Endothelial cell of umbilical vein (primary cell): ENCODE results near the gene SERPINA9. TPM values are rescaled to one million over a fixed set of nuclear protein-coding genes. Genes with fewer than 3 reads are reported as not detected.

ENCODE experiments used
- BruUV-seq: library from RNA; stranded (reverse); fragments of 400-500 nt; replicated peaks from 2 replicates; lab custom pipeline; 2021; lab: Mats Ljungman, UMichigan
- CTCF ChIA-PET: fragments of 300-600, 350-600 bp; sonication (Branson Sonifier 250); formaldehyde crosslinking; loops from one replicate; lab custom pipeline; 2021; ENCODE audit warnings: antibody characterized with exemption, inconsistent platforms; lab: Charles Lee
- POLR2A ChIA-PET: fragments of 300-600, 350-600 bp; sonication (Branson Sonifier 250); formaldehyde crosslinking; loops from one replicate; lab custom pipeline; 2021; ENCODE audit warnings: antibody characterized with exemption, inconsistent platforms; lab: Charles Lee
- DNase-seq: peaks from one replicate; pipeline ENCODE4 v3.0.0-alpha.2; 2011; ENCODE audit warnings: low read depth, low spot score
- FAIRE-seq: peaks from 2 replicates; lab custom pipeline; 2011; peaks lifted over from hg19 to GRCh38; lab: Jason Lieb, UNC
- H2AFZ ChIP-seq: 2 replicates; pipeline ENCODE4 v1.6.0; 2012; ENCODE audit warnings: low read depth, low read length, control low read depth, inconsistent platforms
- H3K27ac ChIP-seq: 2 replicates; pipeline ENCODE4 v1.5.1; 2011; ENCODE audit warnings: low read depth, mild to moderate bottlenecking, control low read depth, low read length, moderate library complexity; ENCODE audit not compliant: insufficient read depth
- H3K27me3 ChIP-seq, 2 experiments: 2 replicates each; pipeline versions ENCODE4 v1.6.0 to v1.6.1; 2011; ENCODE audit warnings: low read length in 2 of 2, mixed read lengths in 1 of 2; ENCODE audit not compliant: control insufficient read depth in 2 of 2, insufficient read depth in 2 of 2
- H3K36me3 ChIP-seq, 2 experiments: 2 replicates in 1 of 2; 3 replicates in 1 of 2; pipeline ENCODE4 v1.5.1; 2011; ENCODE audit warnings: low read length in 2 of 2, mild to moderate bottlenecking in 1 of 2, moderate library complexity in 1 of 2; ENCODE audit not compliant: control insufficient read depth in 2 of 2, insufficient read depth in 2 of 2; ENCODE audit errors: extremely low read depth in 1 of 2
- H3K4me1 ChIP-seq: 3 replicates; pipeline ENCODE4 v1.5.1; 2011; ENCODE audit warnings: mild to moderate bottlenecking, low read length; ENCODE audit not compliant: control insufficient read depth, insufficient read depth; ENCODE audit errors: extremely low read depth
- H3K4me2 ChIP-seq: 2 replicates; pipeline ENCODE4 v1.6.1; 2011; ENCODE audit warnings: low read length, control low read depth, mixed read lengths; ENCODE audit not compliant: insufficient read depth
- H3K4me3 ChIP-seq, 3 experiments: fragments of 200-600 bp in 1 of 3; sonication (generic), shearing (Covaris generic) in 1 of 3; replicated peaks in 1 of 3; 2 replicates each; pipeline ENCODE4 v1.5.1; 2011 to 2016; ENCODE audit warnings: control low read depth in 3 of 3, low read length in 3 of 3, mild to moderate bottlenecking in 2 of 3, inconsistent platforms in 1 of 3, low read depth in 1 of 3, moderate library complexity in 1 of 3; ENCODE audit not compliant: insufficient read depth in 1 of 3
- H3K79me2 ChIP-seq: 2 replicates; pipeline ENCODE4 v1.6.0; 2012; ENCODE audit warnings: low read length, inconsistent platforms; ENCODE audit not compliant: control insufficient read depth, insufficient read depth
- H3K9ac ChIP-seq: replicated peaks from 2 replicates; pipeline ENCODE3; 2011; ENCODE audit warnings: low read length, control low read depth; ENCODE audit not compliant: insufficient read depth; ENCODE audit errors: extremely low read depth
- H3K9me1 ChIP-seq: replicated peaks from 3 replicates; pipeline ENCODE4 v1.6.0; 2011; ENCODE audit warnings: mild to moderate bottlenecking, low read length; ENCODE audit not compliant: control insufficient read depth, insufficient read depth; ENCODE audit errors: extremely low read depth
- H3K9me3 ChIP-seq: replicated peaks from 2 replicates; pipeline ENCODE4 v1.5.1; 2012; ENCODE audit warnings: low read length, inconsistent platforms; ENCODE audit not compliant: control insufficient read depth, insufficient read depth
- H4K20me1 ChIP-seq: replicated peaks from 2 replicates; pipeline ENCODE3; 2011; ENCODE audit warnings: mild to moderate bottlenecking, low read length; ENCODE audit not compliant: control insufficient read depth, insufficient read depth; ENCODE audit errors: extremely low read depth
- EZH2 ChIP-seq: IDR thresholded peaks from 2 replicates; pipeline ENCODE4 v1.6.1; 2012; ENCODE audit warnings: borderline replicate concordance, low read depth, mild to moderate bottlenecking, moderate library complexity, low read length, inconsistent platforms; ENCODE audit not compliant: severe bottlenecking
- FOS ChIP-seq: IDR thresholded peaks from 2 replicates; pipeline ENCODE4 v1.6.1; 2011; ENCODE audit warnings: mild to moderate bottlenecking, low read length, moderate library complexity, borderline replicate concordance; ENCODE audit not compliant: insufficient read depth
- GATA2 ChIP-seq: IDR thresholded peaks from 2 replicates; pipeline ENCODE4 v1.7.0; 2011; ENCODE audit warnings: low read depth, mild to moderate bottlenecking, moderate library complexity, mixed read lengths, low read length; ENCODE audit not compliant: insufficient read length, insufficient read depth
- JUN ChIP-seq: IDR thresholded peaks from 2 replicates; pipeline ENCODE4 v1.6.1; 2011; ENCODE audit warnings: borderline replicate concordance, low read depth; ENCODE audit not compliant: insufficient read length, insufficient read depth
- MYC ChIP-seq: IDR thresholded peaks from one replicate; pipeline ENCODE4 v1.6.1; 2011; ENCODE audit warnings: mild to moderate bottlenecking, low read depth, low read length
- POLR2A ChIP-seq: IDR thresholded peaks from 2 replicates; pipeline ENCODE4 v1.6.1; 2012; ENCODE audit warnings: low read depth, mild to moderate bottlenecking, control low read depth, low read length
- POLR2AphosphoS5 ChIP-seq: IDR thresholded peaks from 2 replicates; pipeline ENCODE4 v1.6.1; 2012; ENCODE audit warnings: low read depth, mild to moderate bottlenecking, control low read depth, low read length, moderate library complexity; ENCODE audit not compliant: insufficient read depth
- dilution Hi-C: fragments of 300-500 bp; cut with MboI; formaldehyde crosslinking; loops from one replicate; pipeline ENCODE4 v1.15.0; 2019; ENCODE audit warnings: low sequenced_read_pairs; ENCODE audit not compliant: extremely low pct_ligation_motif_present
- intact Hi-C: fragments of 100-400 bp; cut with micrococcal nuclease; formaldehyde crosslinking; loops from one replicate; pipeline ENCODE4 v1.10.0; 2022
- polyA plus RNA-seq, 4 experiments: library from polyadenylated mRNA; depleted of rRNA in 3 of 4; stranded (reverse) in 3 of 4; unstranded in 1 of 4; fragments of >200 nt; gene quantifications; 2 replicates each; pipeline versions ENCODE4 v1.2.1 to v1.2.3, GENCODE V29; 2011 to 2012; ENCODE audit warnings: missing spikeins in 1 of 4
- total RNA-seq: library from RNA; stranded (reverse); gene quantifications from 2 replicates; pipeline ENCODE4 v1.2.3, GENCODE V29; 2021
- TF ChIP-seq, protein P1 (sequence below): IDR thresholded peaks from 2 replicates; pipeline ENCODE4 v1.6.1; 2011; ENCODE audit not compliant: insufficient read depth, insufficient read length
- TF ChIP-seq, protein P2 (sequence below), 2 donors: IDR thresholded peaks; 1 replicate in 1 of 2; 2 replicates in 1 of 2; pipeline ENCODE4 v1.5.1; 2011; ENCODE audit warnings: low read length in 2 of 2, mild to moderate bottlenecking in 2 of 2, moderate library complexity in 2 of 2, control low read depth in 1 of 2, inconsistent platforms in 1 of 2, low read depth in 1 of 2; ENCODE audit not compliant: insufficient read depth in 1 of 2; ENCODE audit errors: extremely low read depth in 1 of 2

The SERPINA9 gene
- total and polyA plus RNA-seq, 2 donors (not counting 3 experiments of a cell fraction or from before 2014, with no cell fraction given) = not detected

DNA sequence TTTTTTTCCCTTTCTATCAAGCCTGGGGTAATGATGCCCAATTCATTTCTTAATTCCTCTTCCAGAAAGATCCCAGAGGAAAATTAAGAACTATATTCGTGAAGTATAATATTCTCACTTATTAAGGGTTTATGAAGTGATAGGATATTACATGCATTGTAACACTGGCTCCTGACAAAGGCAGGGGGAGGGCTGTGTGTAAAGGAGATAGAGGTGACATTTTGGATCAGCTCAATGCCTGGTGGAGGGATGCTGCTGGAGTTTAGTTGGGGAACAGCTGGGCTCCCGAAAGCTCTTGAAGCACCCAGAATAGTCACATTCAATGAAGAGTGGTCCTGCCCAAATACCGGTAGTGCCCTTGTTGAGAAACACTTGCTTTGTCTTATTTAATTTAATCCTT, 24.2 kb downstream of the SERPINA9 start:
- Histone ChIP-seq H3K4me2 (no peak overlapping the region), H3K9ac (no peak overlapping the region), H3K27ac (no peak overlapping the region), H3K4me1 (no peaks in the 10 kb centered on the region), H3K9me1 (no peaks in the 10 kb centered on the region), H4K20me1 (no peaks in the 10 kb centered on the region), H2AFZ (no peak overlapping the region), H3K79me2 (no peaks in the 10 kb centered on the region), H3K27me3 (no peaks in the 10 kb centered on the region), H3K4me3 (no peak overlapping the region), H3K9me3 (no peaks in the 10 kb centered on the region), H3K36me3 (no peaks in the 10 kb centered on the region)
- ChIA-PET POLR2A (no interaction called here), CTCF (no interaction called here)
- dilution Hi-C loops = no loop called here
- no peak for DNase-seq
- intact Hi-C loops = no loop called here
- TF ChIP-seq POLR2AphosphoS5 (no peak), GATA2 (no peak), JUN (no peak)
- BruUV-seq = no TSS peak
- no peak for FAIRE-seq

DNA sequence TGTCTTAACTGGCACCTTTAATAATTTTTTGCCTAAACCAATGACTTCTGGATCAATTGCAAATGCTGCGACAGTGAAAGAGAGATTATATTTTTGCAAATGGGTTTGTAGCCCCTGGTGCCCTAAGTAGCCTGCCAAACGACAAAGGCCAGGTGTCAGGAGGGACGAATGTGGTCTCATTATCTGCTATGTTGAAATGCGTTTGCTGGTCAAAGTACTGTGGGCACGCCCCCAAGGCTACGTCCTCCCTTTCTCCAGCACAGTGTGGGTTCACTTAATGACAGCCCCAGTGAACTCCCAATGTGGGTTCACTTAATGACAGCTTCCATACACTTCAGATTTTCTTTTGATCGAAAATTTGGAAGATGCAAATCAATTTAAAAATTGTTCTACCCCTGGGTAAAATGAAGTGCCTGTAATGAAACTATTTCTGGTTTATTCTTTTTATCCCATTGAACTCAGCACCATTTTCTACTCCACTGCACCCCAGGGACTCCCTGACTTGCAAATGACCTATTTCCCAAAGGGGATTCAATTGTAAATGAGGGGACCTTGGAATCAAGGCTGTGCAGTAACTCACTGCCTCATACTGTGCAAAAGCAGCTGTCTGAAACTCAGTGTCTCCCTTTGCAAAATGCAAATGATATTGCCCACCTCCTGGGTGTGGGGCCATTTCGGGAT, 24.8 kb downstream of the SERPINA9 start:
- no peaks in the 10 kb centered on the region for H3K4me1 ChIP-seq
- H3K27me3 ChIP-seq = no peaks in the 10 kb centered on the region
- TF ChIP-seq MYC (no peak), POLR2A (no peak), JUN (no peak), FOS (no peak), GATA2 (no peak), EZH2 (no peak), POLR2AphosphoS5 (no peak)
- TF ChIP-seq, protein P1, sequence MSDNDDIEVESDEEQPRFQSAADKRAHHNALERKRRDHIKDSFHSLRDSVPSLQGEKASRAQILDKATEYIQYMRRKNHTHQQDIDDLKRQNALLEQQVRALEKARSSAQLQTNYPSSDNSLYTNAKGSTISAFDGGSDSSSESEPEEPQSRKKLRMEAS = no peak
- TF ChIP-seq, protein P2, sequence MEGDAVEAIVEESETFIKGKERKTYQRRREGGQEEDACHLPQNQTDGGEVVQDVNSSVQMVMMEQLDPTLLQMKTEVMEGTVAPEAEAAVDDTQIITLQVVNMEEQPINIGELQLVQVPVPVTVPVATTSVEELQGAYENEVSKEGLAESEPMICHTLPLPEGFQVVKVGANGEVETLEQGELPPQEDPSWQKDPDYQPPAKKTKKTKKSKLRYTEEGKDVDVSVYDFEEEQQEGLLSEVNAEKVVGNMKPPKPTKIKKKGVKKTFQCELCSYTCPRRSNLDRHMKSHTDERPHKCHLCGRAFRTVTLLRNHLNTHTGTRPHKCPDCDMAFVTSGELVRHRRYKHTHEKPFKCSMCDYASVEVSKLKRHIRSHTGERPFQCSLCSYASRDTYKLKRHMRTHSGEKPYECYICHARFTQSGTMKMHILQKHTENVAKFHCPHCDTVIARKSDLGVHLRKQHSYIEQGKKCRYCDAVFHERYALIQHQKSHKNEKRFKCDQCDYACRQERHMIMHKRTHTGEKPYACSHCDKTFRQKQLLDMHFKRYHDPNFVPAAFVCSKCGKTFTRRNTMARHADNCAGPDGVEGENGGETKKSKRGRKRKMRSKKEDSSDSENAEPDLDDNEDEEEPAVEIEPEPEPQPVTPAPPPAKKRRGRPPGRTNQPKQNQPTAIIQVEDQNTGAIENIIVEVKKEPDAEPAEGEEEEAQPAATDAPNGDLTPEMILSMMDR (IDR thresholded peaks at IDR 0.05; ENCODE audit: extremely low read depth in 1 of 2, insufficient read depth in 1 of 2, low read depth in 1 of 2, low read length in 2 of 2) = no peak
- intact Hi-C loops (no loop called here), dilution Hi-C loops (no loop called here)
- ChIA-PET CTCF (no interaction called here), POLR2A (no interaction called here)
- H3K9me1 ChIP-seq = no peaks in the 10 kb centered on the region
- no peak overlapping the region for H3K4me3 ChIP-seq
- DNase-seq = no peak
- H3K79me2 ChIP-seq = no peaks in the 10 kb centered on the region
- no peak overlapping the region for H3K4me2 ChIP-seq
- BruUV-seq = no TSS peak
- H4K20me1 ChIP-seq = no peaks in the 10 kb centered on the region
- H3K36me3 ChIP-seq = no peaks in the 10 kb centered on the region
- no peak overlapping the region for H3K27ac ChIP-seq
- H3K9ac ChIP-seq = no peak overlapping the region
- H3K9me3 ChIP-seq = no peaks in the 10 kb centered on the region
- no peak overlapping the region for H2AFZ ChIP-seq
- FAIRE-seq = no peak
